OCI-LY1 (cell line): ENCODE results near the gene SMARCC2.

Source experiments
- CTCF ChIP-seq: fragments of 200-600 bp; sonication (generic), shearing (Covaris generic); IDR thresholded peaks from 2 replicates; pipeline ENCODE4 v1.5.1; 2017; ENCODE audit warnings: mild to moderate bottlenecking, antibody characterized with exemption, low read length, moderate library complexity, mixed read lengths
- EZH2 ChIP-seq: fragments of 200-600 bp; sonication (generic), shearing (Covaris generic); IDR thresholded peaks from 2 replicates; pipeline ENCODE4 v1.8.0; 2017; ENCODE audit warnings: borderline replicate concordance, mixed run types, mild to moderate bottlenecking, antibody characterized with exemption, low read length, moderate library complexity, mixed read lengths

GRCh38 chr12:56221757-56222530 is 32.7 kb upstream of the SMARCC2 start, which contains the start of gene RNF41:
- TF ChIP-seq EZH2, result no peak
- TF ChIP-seq CTCF, result no peak
